NCI-H526 (cell line): ENCODE results near the gene ZNF780B.

ENCODE experiments used
- DNase-seq, 2 experiments: peaks; one replicate each; lab custom pipeline; 2025; lab: John Stamatoyannopoulos, UW

Gene ZNF780B

GRCh38 chr19:39982883-39983282 is 73.1 kb downstream of the ZNF780B start:
- no peak for DNase-seq
